GM12872 (cell line): Measurements from ENCODE around the gene ATP4B.

Source experiments
- CTCF ChIP-seq: IDR thresholded peaks from 3 replicates; pipeline ENCODE4 v1.5.1; 2011; ENCODE audit warnings: low read depth, mild to moderate bottlenecking, low read length, moderate library complexity; ENCODE audit not compliant: insufficient read depth

Gene ATP4B

GRCh38 chr13:113654591-113655345, 3.2 kb downstream of the ATP4B start:
- TF ChIP-seq CTCF, result no peak

- no peak for TF ChIP-seq CTCF
These were observed 3.8 kb downstream of the ATP4B start for GRCh38 chr13:113654175-113654560.

- TF ChIP-seq CTCF, result no peak
These were observed 4.5 kb downstream of the ATP4B start for GRCh38 chr13:113653264-113654174.

- no peak for TF ChIP-seq CTCF
These were observed 5.4 kb downstream of the ATP4B start for GRCh38 chr13:113652404-113653263.

GRCh38 chr13:113651511-113652403, 6.2 kb downstream of the ATP4B start:
- TF ChIP-seq CTCF, result no peak

- no peak for TF ChIP-seq CTCF
These were observed 7.3 kb downstream of the ATP4B start for GRCh38 chr13:113650731-113651148.
